ENCODE results near the gene TIE1.

DNA sequence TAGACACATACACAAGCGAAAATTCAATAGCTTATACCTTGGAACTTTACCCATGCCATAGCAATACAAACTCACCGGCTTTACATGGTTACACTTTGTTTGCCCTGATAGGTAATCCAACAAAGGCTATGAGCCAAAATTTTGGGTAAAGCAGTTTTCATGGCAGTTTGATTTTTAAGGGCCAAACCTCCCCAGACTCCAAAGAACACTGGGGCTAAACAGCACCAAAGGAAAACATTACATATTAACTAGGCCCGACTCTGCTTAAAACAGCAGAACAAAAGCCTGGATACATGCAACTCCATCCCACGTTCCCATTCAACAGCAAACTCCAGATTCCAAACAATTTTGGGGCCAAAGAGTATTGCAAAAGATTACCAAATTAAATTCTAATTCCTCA is 35.4 kb upstream of the TIE1 start:
- TF ChIP-seq, protein P1, sequence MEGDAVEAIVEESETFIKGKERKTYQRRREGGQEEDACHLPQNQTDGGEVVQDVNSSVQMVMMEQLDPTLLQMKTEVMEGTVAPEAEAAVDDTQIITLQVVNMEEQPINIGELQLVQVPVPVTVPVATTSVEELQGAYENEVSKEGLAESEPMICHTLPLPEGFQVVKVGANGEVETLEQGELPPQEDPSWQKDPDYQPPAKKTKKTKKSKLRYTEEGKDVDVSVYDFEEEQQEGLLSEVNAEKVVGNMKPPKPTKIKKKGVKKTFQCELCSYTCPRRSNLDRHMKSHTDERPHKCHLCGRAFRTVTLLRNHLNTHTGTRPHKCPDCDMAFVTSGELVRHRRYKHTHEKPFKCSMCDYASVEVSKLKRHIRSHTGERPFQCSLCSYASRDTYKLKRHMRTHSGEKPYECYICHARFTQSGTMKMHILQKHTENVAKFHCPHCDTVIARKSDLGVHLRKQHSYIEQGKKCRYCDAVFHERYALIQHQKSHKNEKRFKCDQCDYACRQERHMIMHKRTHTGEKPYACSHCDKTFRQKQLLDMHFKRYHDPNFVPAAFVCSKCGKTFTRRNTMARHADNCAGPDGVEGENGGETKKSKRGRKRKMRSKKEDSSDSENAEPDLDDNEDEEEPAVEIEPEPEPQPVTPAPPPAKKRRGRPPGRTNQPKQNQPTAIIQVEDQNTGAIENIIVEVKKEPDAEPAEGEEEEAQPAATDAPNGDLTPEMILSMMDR (IDR thresholded peaks at IDR 0.05), result no peak
- TF ChIP-seq POLR2A (IDR thresholded peaks at IDR 0.05), result no peak

Measured in Peyer's patch (tissue), 4 donors.